C4-2B (cell line): ENCODE measurements around the gene TMEM258.

Experiments used
- H3K27ac ChIP-seq: fragments of 450-650 bp; 2 replicates; pipeline ENCODE4 v1.5.1; 2017
- CTCF ChIP-seq: fragments of 450-650 bp; conservative IDR thresholded peaks from 2 replicates; pipeline ENCODE4 v1.5.1; 2017; ENCODE audit warnings: mild to moderate bottlenecking
- ZFX ChIP-seq: fragments of 450-650 bp; IDR thresholded peaks from 2 replicates; pipeline ENCODE4 v1.6.1; 2017

The TMEM258 gene

GRCh38 chr11:61754534-61755482 lies 37.6 kb downstream of the TMEM258 start:
- H3K27ac ChIP-seq: no peak overlapping the region

GRCh38 chr11:61753672-61754071 lies 38.7 kb downstream of the TMEM258 start:
- no peak for TF ChIP-seq ZFX
- TF ChIP-seq CTCF: no peak
- no peak overlapping the region for H3K27ac ChIP-seq

More at GRCh38 chr11:61754534-61755482, 37.6 kb downstream of the TMEM258 start:
- TF ChIP-seq CTCF (no peak), ZFX (no peak)

- H3K27ac ChIP-seq: no peak overlapping the region; the same call in 1 of the 2 replicates
- TF ChIP-seq CTCF (no peak), ZFX (no peak)
Measured at GRCh38 chr11:61752925-61753521, 39.4 kb downstream of the TMEM258 start.

- no peak within 1 kb of the TSS; the same call in 1 of the 2 replicates for H3K27ac ChIP-seq
Measured at GRCh38 chr11:61752117-61752924, 40.1 kb downstream of the TMEM258 start, which contains the start of gene MYRF. Gene MYRF, plus strand, starts transcription at chr11:61752636. Its CDS starts 109 bp downstream, at chr11:61752745.

GRCh38 chr11:61751384-61751783 lies 41.0 kb downstream of the TMEM258 start:
- no peak for TF ChIP-seq CTCF
- TF ChIP-seq ZFX: no peak
- no peak overlapping the region for H3K27ac ChIP-seq

More at GRCh38 chr11:61752117-61752924, 40.1 kb downstream of the TMEM258 start, which contains the start of gene MYRF:
- no peak for TF ChIP-seq ZFX
- TF ChIP-seq CTCF: peak; percentile 96

- no peak overlapping the region for H3K27ac ChIP-seq
- TF ChIP-seq CTCF (no peak), ZFX (no peak)
Measured at GRCh38 chr11:61750631-61751273, 41.6 kb downstream of the TMEM258 start.
